ENCODE results near the gene RRBP1.
"Not testable (repeated sequence)": the region's sequence is repeated elsewhere in the genome, so short reads cannot be mapped to it uniquely, and the experiment has no call there.

Gene RRBP1

DNA sequence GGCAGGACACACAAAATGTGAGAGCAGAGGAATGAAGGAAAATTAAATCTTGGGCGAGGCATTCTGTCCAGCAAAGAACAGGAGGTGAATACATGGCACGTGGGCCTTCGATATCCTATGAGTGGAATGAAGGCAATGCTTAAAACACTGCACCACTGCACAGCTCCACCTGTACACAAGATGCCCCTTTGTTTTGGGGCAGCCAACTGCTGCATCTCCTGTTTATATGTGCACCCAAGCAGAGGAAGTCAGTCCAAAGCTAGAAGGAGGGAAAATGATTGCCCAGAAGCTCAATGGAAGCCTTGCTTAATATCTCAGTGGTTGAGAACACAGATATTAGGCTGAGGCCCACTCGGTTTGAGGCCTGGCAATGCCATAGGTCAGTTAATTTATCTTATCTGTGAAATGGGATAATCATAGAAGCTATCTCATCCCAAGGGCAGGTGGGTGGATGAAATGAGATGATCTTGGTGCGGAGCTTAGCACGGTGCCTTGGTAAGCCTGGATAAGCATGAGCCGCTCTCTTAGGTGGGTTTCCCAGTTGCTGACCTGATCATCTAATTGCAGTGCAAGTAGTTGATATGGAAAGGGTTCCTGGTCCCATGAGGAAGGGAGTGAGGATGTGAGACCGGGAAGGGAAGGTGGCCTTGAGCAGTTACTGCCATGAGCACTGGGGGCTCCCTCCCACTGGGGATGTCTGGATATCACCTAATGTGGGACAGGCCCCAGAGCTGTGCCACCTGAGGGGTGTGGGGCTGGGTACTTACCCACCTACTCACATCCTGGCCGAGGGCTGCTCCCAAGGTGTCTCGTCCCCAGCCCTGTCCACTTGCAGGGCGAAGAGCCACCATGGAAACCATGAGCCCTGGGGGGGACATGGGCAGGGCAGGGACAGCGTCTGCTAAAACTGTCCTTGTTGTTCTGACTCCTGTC, 27.6 kb upstream of the RRBP1 start:
- in situ Hi-C loops (cut with MboI; ENCODE audit: low sequenced_read_pairs) = no loop called here

GRCh38 chr20:17708675-17709360, 26.8 kb upstream of the RRBP1 start:
- in situ Hi-C loops (cut with MboI; ENCODE audit: low sequenced_read_pairs) = no loop called here

GRCh38 chr20:17707951-17708350, 25.9 kb upstream of the RRBP1 start:
- in situ Hi-C loops (cut with MboI; ENCODE audit: low sequenced_read_pairs) = not testable (repeated sequence)

GRCh38 chr20:17706632-17707031, 24.6 kb upstream of the RRBP1 start:
- in situ Hi-C loops (cut with MboI; ENCODE audit: low sequenced_read_pairs) = no loop called here

GRCh38 chr20:17705916-17706315, 23.9 kb upstream of the RRBP1 start:
- in situ Hi-C loops (cut with MboI; ENCODE audit: low sequenced_read_pairs) = no loop called here

DNA sequence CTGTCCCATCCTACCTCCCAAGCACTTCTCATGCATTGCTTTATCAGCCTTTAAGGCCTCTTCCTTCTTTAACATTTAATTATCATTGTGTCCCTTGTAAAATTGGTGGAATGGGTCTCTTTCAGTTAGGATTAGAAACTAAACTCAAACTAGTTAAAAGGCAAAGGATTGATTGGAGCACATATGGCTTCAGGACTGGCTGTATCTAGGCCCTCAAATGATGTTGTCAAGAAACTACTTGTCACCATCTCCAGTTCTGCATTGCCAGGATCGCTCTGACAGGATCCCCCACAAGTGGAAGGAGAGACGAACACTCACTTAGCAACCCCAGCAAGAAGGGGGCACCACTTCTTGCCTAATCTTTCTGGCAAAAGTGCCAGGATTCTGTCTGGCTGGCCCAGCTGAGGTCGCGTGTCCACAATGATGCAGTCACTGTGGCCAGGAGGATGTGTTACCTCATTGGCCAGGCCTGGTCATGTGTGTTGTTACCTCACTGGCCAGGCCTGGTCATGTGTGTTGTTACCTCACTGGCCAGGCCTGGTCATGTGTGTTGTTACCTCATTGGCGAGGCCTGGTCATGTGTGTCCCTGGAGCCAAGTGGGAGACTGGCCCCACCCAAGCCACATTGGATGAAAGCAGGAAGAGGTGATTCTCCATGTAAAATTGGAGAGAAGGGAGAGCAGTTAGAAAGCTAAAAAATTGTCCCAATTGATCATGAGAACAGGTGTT, 22.7 kb upstream of the RRBP1 start:
- in situ Hi-C loops (cut with MboI; ENCODE audit: low sequenced_read_pairs) = no loop called here

GRCh38 chr20:17701826-17702225, 19.8 kb upstream of the RRBP1 start:
- in situ Hi-C loops (cut with MboI; ENCODE audit: low sequenced_read_pairs) = no loop called here

GRCh38 chr20:17700637-17701036, 18.6 kb upstream of the RRBP1 start:
- in situ Hi-C loops (cut with MboI; ENCODE audit: low sequenced_read_pairs) = no loop called here

GRCh38 chr20:17699931-17700351, 17.9 kb upstream of the RRBP1 start, which contains the start of gene BANF2:
Gene BANF2 (plus strand): TSS chr20:17699966. CDS start chr20:17725026, 25,060 bp downstream.
- in situ Hi-C loops (cut with MboI; ENCODE audit: low sequenced_read_pairs) = no loop called here

GRCh38 chr20:17698384-17698783, 16.3 kb upstream of the RRBP1 start:
- in situ Hi-C loops (cut with MboI; ENCODE audit: low sequenced_read_pairs) = no loop called here

DNA sequence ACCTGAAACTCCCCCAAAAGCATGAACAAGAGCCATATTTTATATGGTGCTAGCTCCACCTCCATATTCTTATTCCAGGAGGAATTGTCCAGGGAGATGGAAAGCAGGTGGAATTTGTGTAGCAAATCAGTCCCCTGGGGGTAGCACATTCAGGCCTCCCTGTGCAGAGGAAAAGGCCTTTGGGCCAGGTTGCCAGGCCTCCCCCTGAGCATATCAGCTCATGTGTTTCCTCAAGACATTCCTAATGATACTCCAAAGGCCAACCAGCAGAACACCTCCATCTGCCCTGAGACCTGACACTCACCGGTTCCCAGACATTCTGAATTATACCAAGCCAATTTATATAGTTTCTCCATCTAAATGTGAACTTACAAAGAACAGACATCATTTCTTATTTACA, 15.1 kb upstream of the RRBP1 start:
- in situ Hi-C loops (cut with MboI; ENCODE audit: low sequenced_read_pairs) = no loop called here

GRCh38 chr20:17696287-17696686, 14.2 kb upstream of the RRBP1 start:
- in situ Hi-C loops (cut with MboI; ENCODE audit: low sequenced_read_pairs) = no loop called here

- in situ Hi-C loops (cut with MboI; ENCODE audit: low sequenced_read_pairs) = no loop called here
Measured at GRCh38 chr20:17694767-17695166, 12.7 kb upstream of the RRBP1 start.

- in situ Hi-C loops (cut with MboI; ENCODE audit: low sequenced_read_pairs) = no loop called here
Measured at GRCh38 chr20:17693444-17694001, 11.5 kb upstream of the RRBP1 start.

DNA sequence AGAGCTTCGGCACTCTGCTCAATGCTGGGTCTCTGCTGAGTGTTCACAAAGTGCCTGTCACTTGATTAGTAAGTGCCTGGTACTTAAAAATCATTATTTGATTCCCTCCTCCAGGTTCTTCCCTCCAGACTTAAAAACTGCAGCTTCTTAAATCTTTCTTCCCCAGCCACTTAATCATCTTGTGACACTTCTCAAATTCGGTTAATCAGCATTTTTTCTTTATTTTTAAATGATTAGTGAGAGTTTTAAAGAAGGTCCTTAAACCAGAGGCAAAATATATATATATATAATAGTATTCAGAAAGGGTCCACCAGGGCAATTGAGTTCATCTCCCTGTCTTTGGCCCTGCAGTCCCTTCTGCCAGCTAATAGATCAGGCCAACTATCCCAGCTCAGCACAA, 9.7 kb upstream of the RRBP1 start:
- in situ Hi-C loops (cut with MboI; ENCODE audit: low sequenced_read_pairs) = no loop called here

- in situ Hi-C loops (cut with MboI; ENCODE audit: low sequenced_read_pairs) = no loop called here
Measured at GRCh38 chr20:17690144-17690543, 8.1 kb upstream of the RRBP1 start.

DNA sequence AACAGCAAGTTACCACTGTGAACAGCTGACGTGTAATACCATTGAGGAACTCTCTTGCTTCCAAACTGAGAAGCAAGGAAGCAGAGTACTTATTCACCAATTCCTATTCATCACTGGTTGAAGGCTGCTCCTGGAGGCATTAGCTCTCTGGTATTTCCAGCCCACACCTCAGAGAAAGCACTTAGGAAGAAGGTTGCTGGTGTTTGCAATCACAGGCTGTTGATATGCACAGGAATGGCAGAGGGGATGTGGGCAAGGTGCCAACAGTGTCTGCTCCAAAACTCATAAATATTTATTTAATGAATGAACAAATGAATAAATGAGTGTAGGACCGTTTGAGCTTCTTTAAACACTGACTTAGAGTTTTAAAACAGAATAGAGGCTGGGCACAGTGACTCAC, 6.9 kb upstream of the RRBP1 start:
- in situ Hi-C loops (cut with MboI; ENCODE audit: low sequenced_read_pairs) = no loop called here

DNA sequence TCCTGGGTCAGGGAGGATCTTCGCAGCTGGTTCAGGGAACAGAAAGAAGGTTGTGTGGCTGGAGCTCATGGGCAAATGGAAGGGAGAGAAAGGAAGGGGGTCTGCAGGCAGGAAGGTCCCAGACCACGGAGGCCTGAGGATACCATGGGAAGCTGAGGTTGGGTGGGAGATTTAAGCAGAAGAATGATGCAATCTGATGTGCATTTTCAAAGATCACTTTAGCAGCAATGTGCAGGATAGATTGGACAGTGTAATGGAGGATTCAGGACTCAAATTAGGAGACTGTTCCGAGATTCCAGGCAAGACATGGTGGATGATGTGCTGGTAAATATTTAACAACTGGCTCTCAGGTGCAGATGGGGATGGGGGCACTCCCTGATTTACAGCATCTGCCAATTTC, 5.8 kb upstream of the RRBP1 start:
- in situ Hi-C loops (cut with MboI; ENCODE audit: low sequenced_read_pairs) = no loop called here

DNA sequence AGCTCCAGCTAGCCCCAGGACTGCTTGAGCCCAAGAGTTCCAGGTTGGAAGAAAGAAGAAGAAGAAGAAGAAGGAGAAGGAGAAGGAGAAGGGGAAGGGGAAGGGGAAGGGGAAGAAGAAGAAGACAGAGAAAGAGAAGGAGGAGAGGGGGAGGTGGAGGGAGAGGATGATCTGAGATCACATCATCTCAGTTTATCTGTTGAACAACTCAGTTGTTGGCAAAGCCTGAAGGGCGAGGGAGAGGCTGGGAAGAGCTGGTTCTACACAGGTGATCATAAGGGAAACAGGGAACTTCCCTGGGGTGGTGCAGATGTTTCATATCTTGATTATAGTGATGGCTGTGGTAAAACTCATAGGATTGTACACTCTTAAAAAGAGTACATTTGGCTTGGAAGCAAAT, 3.1 kb upstream of the RRBP1 start:
- in situ Hi-C loops (cut with MboI; ENCODE audit: low sequenced_read_pairs) = no loop called here

DNA sequence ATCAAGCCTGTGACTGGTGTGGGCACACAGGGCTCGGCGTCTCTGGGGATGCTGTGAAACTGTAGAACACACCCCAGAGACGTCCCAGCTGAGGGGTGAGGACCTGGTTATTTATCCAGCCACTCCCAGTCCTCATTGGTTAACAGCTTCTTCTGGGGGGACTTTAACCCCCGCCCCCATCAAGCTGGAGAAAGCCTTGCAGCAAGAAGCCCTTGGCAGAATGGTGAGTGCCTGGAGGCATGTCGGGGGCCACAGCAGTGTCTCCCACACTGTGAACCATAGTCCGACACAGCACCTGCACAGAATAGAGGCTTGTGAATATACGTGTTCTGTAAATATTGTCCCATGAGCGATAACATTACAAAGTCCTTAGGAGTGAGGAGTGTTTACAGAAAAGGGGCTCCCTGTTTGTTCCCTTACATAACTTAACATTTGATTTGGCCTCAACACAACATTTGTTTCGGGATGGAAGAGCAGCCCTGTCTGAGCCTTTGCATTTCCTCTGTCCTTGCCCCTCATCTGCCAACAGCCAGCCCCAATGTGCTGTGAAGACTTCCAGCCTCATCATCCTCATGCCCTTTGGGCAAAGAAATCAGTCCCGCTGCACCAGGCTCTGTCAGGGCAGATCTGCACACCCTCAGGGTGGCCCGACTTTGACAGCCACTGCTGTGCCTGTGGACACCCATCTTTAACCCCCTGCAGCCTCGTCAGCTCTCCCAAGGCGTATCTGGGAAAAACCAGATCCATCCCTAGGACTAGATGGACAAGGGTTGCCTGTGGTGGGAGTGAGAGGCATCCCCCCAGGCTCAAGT, 2.2 kb upstream of the RRBP1 start:
- in situ Hi-C loops (cut with MboI; ENCODE audit: low sequenced_read_pairs) = no loop called here
